ENCODE measurements around the gene MYZAP. TPM values are rescaled to one million over a fixed set of nuclear protein-coding genes. Genes with fewer than 3 reads are reported as not detected.
A peak's percentile ranks its signal among the peaks of the same experiment; 100 is the strongest.

Gene MYZAP
- total RNA-seq, 1 experiment from 2014 or later, result 0.68 TPM

GRCh38 chr15:57568299-57568698 is 23.4 kb upstream of the MYZAP start:
- TF ChIP-seq ZNF263 (CRISPR knock-in tag; IDR thresholded peaks at IDR 0.05; ENCODE audit: low read depth), result no peak
- no peak for TF ChIP-seq FOXJ3 (CRISPR knock-in tag; IDR thresholded peaks at IDR 0.05; ENCODE audit: borderline replicate concordance)
- TF ChIP-seq ZNF396 (CRISPR knock-in tag; IDR thresholded peaks at IDR 0.05; ENCODE audit: borderline replicate concordance), result no peak
- TF ChIP-seq, protein P1, sequence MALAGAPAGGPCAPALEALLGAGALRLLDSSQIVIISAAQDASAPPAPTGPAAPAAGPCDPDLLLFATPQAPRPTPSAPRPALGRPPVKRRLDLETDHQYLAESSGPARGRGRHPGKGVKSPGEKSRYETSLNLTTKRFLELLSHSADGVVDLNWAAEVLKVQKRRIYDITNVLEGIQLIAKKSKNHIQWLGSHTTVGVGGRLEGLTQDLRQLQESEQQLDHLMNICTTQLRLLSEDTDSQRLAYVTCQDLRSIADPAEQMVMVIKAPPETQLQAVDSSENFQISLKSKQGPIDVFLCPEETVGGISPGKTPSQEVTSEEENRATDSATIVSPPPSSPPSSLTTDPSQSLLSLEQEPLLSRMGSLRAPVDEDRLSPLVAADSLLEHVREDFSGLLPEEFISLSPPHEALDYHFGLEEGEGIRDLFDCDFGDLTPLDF (CRISPR knock-in tag; IDR thresholded peaks at IDR 0.05), result no peak
- no peak for TF ChIP-seq RORB (CRISPR knock-in tag; IDR thresholded peaks at IDR 0.05)
- TF ChIP-seq, protein P2, sequence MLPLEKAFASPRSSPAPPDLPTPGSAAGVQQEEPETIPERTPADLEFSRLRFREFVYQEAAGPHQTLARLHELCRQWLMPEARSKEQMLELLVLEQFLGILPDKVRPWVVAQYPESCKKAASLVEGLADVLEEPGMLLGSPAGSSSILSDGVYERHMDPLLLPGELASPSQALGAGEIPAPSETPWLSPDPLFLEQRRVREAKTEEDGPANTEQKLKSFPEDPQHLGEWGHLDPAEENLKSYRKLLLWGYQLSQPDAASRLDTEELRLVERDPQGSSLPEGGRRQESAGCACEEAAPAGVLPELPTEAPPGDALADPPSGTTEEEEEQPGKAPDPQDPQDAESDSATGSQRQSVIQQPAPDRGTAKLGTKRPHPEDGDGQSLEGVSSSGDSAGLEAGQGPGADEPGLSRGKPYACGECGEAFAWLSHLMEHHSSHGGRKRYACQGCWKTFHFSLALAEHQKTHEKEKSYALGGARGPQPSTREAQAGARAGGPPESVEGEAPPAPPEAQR (CRISPR knock-in tag; IDR thresholded peaks at IDR 0.05), result no peak
- TF ChIP-seq ZNF423 (CRISPR knock-in tag; IDR thresholded peaks at IDR 0.05), result no peak
- no peak for TF ChIP-seq ZNF671 (CRISPR knock-in tag; IDR thresholded peaks at IDR 0.05)
- no peak for TF ChIP-seq ZNF219 (CRISPR knock-in tag; IDR thresholded peaks at IDR 0.05; ENCODE audit: borderline replicate concordance)
- TF ChIP-seq SMAD4 (CRISPR knock-in tag; IDR thresholded peaks at IDR 0.05), result no peak
- no peak for TF ChIP-seq PRDM15 (CRISPR knock-in tag; IDR thresholded peaks at IDR 0.05)
- TF ChIP-seq ELF4 (CRISPR knock-in tag; IDR thresholded peaks at IDR 0.05; ENCODE audit: low read depth), result no peak
- TF ChIP-seq, protein P3, sequence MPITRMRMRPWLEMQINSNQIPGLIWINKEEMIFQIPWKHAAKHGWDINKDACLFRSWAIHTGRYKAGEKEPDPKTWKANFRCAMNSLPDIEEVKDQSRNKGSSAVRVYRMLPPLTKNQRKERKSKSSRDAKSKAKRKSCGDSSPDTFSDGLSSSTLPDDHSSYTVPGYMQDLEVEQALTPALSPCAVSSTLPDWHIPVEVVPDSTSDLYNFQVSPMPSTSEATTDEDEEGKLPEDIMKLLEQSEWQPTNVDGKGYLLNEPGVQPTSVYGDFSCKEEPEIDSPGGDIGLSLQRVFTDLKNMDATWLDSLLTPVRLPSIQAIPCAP (CRISPR knock-in tag; IDR thresholded peaks at IDR 0.05), result no peak
- TF ChIP-seq HMGA2 (CRISPR knock-in tag; IDR thresholded peaks at IDR 0.05), result no peak
- TF ChIP-seq IRF2 (CRISPR knock-in tag; IDR thresholded peaks at IDR 0.05; ENCODE audit: borderline replicate concordance, low read depth), result no peak
- no peak for TF ChIP-seq CREM (CRISPR knock-in tag; IDR thresholded peaks at IDR 0.05)
- no peak for TF ChIP-seq FOXK1 (CRISPR knock-in tag; IDR thresholded peaks at IDR 0.05)
- no peak for TF ChIP-seq SOX15 (CRISPR knock-in tag; IDR thresholded peaks at IDR 0.05)
- no peak for TF ChIP-seq MLX (CRISPR knock-in tag; IDR thresholded peaks at IDR 0.05)
- TF ChIP-seq SP1 (CRISPR knock-in tag; conservative IDR thresholded peaks at IDR 0.05), result no peak
- Mint-ChIP-seq H3K36me3 (no peaks in the 10 kb centered on the region), H3K9me3 (0 out of 2 replicates have a peak, but pooled peaks cover 3% of the 10 kb centered on the region), H3K4me1 (peaks cover 18% of the 10 kb centered on the region), H3K27me3 (ENCODE audit: low read depth) (no peaks in the 10 kb centered on the region), H3K27ac (no peak overlapping the region), H3K4me3 (no peak overlapping the region)
- DNase-seq (ENCODE audit: low spot score), result no peak
- CTCF ChIA-PET, result interaction anchor here (1.0 to 1.6 kb wide), 2 partner anchors 8 to 12 kb away, joined by 3 to 6 read pairs; no protein-coding TSS in a partner anchor
- POLR2A ChIA-PET, result no interaction called here
- ATAC-seq, result no peak

- peak; percentile 72 for ATAC-seq
- Mint-ChIP-seq H3K27ac (no peak overlapping the region), H3K9me3 (0 out of 2 replicates have a peak, but pooled peaks cover 3% of the 10 kb centered on the region), H3K27me3 (ENCODE audit: low read depth) (no peaks in the 10 kb centered on the region), H3K36me3 (no peaks in the 10 kb centered on the region), H3K4me3 (no peak overlapping the region), H3K4me1 (peaks cover 18% of the 10 kb centered on the region)
- ChIA-PET POLR2A (no interaction called here), CTCF (no interaction called here)
- no peak for DNase-seq (ENCODE audit: low spot score)
- TF ChIP-seq NFYB (CRISPR knock-in tag; conservative IDR thresholded peaks at IDR 0.05; ENCODE audit: low read depth), result no peak
- TF ChIP-seq, protein P3 (CRISPR knock-in tag; IDR thresholded peaks at IDR 0.05), result no peak
- TF ChIP-seq, protein P4, sequence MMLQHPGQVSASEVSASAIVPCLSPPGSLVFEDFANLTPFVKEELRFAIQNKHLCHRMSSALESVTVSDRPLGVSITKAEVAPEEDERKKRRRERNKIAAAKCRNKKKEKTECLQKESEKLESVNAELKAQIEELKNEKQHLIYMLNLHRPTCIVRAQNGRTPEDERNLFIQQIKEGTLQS (CRISPR knock-in tag; conservative IDR thresholded peaks at IDR 0.05), result no peak
- no peak for TF ChIP-seq ZMAT4 (CRISPR knock-in tag; IDR thresholded peaks at IDR 0.05)
- no peak for TF ChIP-seq TEAD1 (CRISPR knock-in tag; IDR thresholded peaks at IDR 0.05)
- no peak for TF ChIP-seq NFE2L1 (CRISPR knock-in tag; IDR thresholded peaks at IDR 0.05)
- no peak for TF ChIP-seq SMAD3 (CRISPR knock-in tag; IDR thresholded peaks at IDR 0.05; ENCODE audit: borderline replicate concordance)
- TF ChIP-seq, protein P5, sequence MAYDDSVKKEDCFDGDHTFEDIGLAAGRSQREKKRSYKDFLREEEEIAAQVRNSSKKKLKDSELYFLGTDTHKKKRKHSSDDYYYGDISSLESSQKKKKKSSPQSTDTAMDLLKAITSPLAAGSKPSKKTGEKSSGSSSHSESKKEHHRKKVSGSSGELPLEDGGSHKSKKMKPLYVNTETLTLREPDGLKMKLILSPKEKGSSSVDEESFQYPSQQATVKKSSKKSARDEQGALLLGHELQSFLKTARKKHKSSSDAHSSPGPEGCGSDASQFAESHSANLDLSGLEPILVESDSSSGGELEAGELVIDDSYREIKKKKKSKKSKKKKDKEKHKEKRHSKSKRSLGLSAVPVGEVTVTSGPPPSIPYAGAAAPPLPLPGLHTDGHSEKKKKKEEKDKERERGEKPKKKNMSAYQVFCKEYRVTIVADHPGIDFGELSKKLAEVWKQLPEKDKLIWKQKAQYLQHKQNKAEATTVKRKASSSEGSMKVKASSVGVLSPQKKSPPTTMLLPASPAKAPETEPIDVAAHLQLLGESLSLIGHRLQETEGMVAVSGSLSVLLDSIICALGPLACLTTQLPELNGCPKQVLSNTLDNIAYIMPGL (CRISPR knock-in tag; IDR thresholded peaks at IDR 0.05), result no peak
These were observed 21.4 kb upstream of the MYZAP start for GRCh38 chr15:57570340-57570739.
